Stimulated activated CD8-positive, alpha-beta memory T cell treated with anti-CD3 and anti-CD28 coated beads, Interleukin-4, amount 100 ng/mL, for 24 hours (primary cell): ENCODE data around the gene CENPH.
A peak's percentile ranks its signal among the peaks of the same experiment; 100 is the strongest.
"Not testable (repeated sequence)": the region's sequence is repeated elsewhere in the genome, so short reads cannot be mapped to it uniquely, and the experiment has no call there.

Experiments
- DNase-seq: peaks from one replicate; pipeline ENCODE4 v3.0.0-alpha.2; 2020; ENCODE audit warnings: low read depth

Gene CENPH

GRCh38 chr5:69209602-69210001, 20.2 kb downstream of the CENPH start:
- DNase-seq: no peak

- DNase-seq: no peak
These were observed 21.8 kb downstream of the CENPH start for GRCh38 chr5:69211200-69211599.

GRCh38 chr5:69212022-69212421, 22.6 kb downstream of the CENPH start:
- no peak for DNase-seq

- no peak for DNase-seq
These were observed 24.3 kb downstream of the CENPH start for GRCh38 chr5:69213513-69214215.

GRCh38 chr5:69217151-69217511, 27.7 kb downstream of the CENPH start:
- no peak for DNase-seq

GRCh38 chr5:69217548-69218526, 28.5 kb downstream of the CENPH start:
- DNase-seq: peak; percentile 92

GRCh38 chr5:69219939-69220338, 30.6 kb downstream of the CENPH start:
- no peak for DNase-seq

GRCh38 chr5:69220371-69220770, 31.0 kb downstream of the CENPH start:
- not testable (repeated sequence) for DNase-seq

- DNase-seq: not testable (repeated sequence)
These were observed 31.4 kb downstream of the CENPH start for GRCh38 chr5:69220833-69221232.

GRCh38 chr5:69224520-69224919, 35.1 kb downstream of the CENPH start:
- DNase-seq: no peak

- no peak for DNase-seq
These were observed 36.5 kb downstream of the CENPH start for GRCh38 chr5:69225860-69226259.

GRCh38 chr5:69230181-69230580, 40.8 kb downstream of the CENPH start:
- DNase-seq: no peak

GRCh38 chr5:69231281-69231680, 41.9 kb downstream of the CENPH start:
- no peak for DNase-seq

GRCh38 chr5:69231851-69232250, 42.5 kb downstream of the CENPH start:
- no peak for DNase-seq

- DNase-seq: peak; percentile 89
These were observed 45.3 kb downstream of the CENPH start, which contains the start of gene CDK7 for GRCh38 chr5:69234457-69235268. Gene CDK7, plus strand, starts transcription at chr5:69234886. Its CDS starts 90 bp downstream, at chr5:69234976.

GRCh38 chr5:69236733-69237132, 47.4 kb downstream of the CENPH start:
- not testable (repeated sequence) for DNase-seq

GRCh38 chr5:69237877-69238276, 48.5 kb downstream of the CENPH start:
- no peak for DNase-seq

GRCh38 chr5:69238760-69239251, 49.4 kb downstream of the CENPH start:
- DNase-seq: no peak

GRCh38 chr5:69242215-69242927, 53.0 kb downstream of the CENPH start:
- DNase-seq: no peak

GRCh38 chr5:69245031-69245430, 55.6 kb downstream of the CENPH start:
- DNase-seq: no peak

GRCh38 chr5:69248019-69248418, 58.6 kb downstream of the CENPH start:
- no peak for DNase-seq
